ENCODE measurements around the gene DEK.
"Not testable (repeated sequence)": the region's sequence is repeated elsewhere in the genome, so short reads cannot be mapped to it uniquely, and the experiment has no call there.

DEK gene

GRCh38 chr6:18234564-18234963, 29.8 kb downstream of the DEK start:
- no peak for DNase-seq

GRCh38 chr6:18233770-18234169, 30.6 kb downstream of the DEK start:
- not testable (repeated sequence) for DNase-seq

GRCh38 chr6:18231856-18232255, 32.5 kb downstream of the DEK start:
- not testable (repeated sequence) for DNase-seq

- DNase-seq: not testable (repeated sequence)
Observed at GRCh38 chr6:18228590-18228989, 35.7 kb downstream of the DEK start.

GRCh38 chr6:18227166-18227565, 37.2 kb downstream of the DEK start:
- DNase-seq: not testable (repeated sequence)

GRCh38 chr6:18226451-18227105, 37.8 kb downstream of the DEK start:
- DNase-seq: not testable (repeated sequence)

GRCh38 chr6:18221288-18221615, 43.1 kb downstream of the DEK start:
- no peak for DNase-seq

- DNase-seq: no peak
Observed at GRCh38 chr6:18219591-18219990, 44.7 kb downstream of the DEK start.

GRCh38 chr6:18218233-18218632, 46.1 kb downstream of the DEK start:
- no peak for DNase-seq

- DNase-seq: no peak
Observed at GRCh38 chr6:18216411-18216810, 47.9 kb downstream of the DEK start.

- DNase-seq: no peak
Observed at GRCh38 chr6:18215436-18215835, 48.9 kb downstream of the DEK start.

GRCh38 chr6:18214003-18214402, 50.3 kb downstream of the DEK start:
- no peak for DNase-seq

- no peak for DNase-seq
Observed at GRCh38 chr6:18213439-18213838, 50.9 kb downstream of the DEK start.

- DNase-seq: no peak
Observed at GRCh38 chr6:18212231-18212630, 52.1 kb downstream of the DEK start.

GRCh38 chr6:18211338-18211737, 53.0 kb downstream of the DEK start:
- peak; percentile 45 for DNase-seq

GRCh38 chr6:18210707-18211106, 53.6 kb downstream of the DEK start:
- DNase-seq: no peak

- no peak for DNase-seq
Observed at GRCh38 chr6:18209539-18210197, 54.7 kb downstream of the DEK start.

- DNase-seq: not testable (repeated sequence)
Observed at GRCh38 chr6:18208778-18209177, 55.6 kb downstream of the DEK start.

- no peak for DNase-seq
Observed at GRCh38 chr6:18207949-18208348, 56.4 kb downstream of the DEK start.

- DNase-seq: no peak
Observed at GRCh38 chr6:18207438-18207837, 56.9 kb downstream of the DEK start.

GRCh38 chr6:18206591-18206990, 57.7 kb downstream of the DEK start:
- no peak for DNase-seq

GRCh38 chr6:18204691-18205090, 59.6 kb downstream of the DEK start:
- DNase-seq: no peak

GRCh38 chr6:18203786-18204185, 60.5 kb downstream of the DEK start:
- no peak for DNase-seq

GRCh38 chr6:18192026-18192425, 72.3 kb downstream of the DEK start:
- no peak for DNase-seq

GRCh38 chr6:18189196-18189595, 75.1 kb downstream of the DEK start:
- no peak for DNase-seq
